DND-41 (cell line): Measurements from ENCODE around the gene VENTX.

Experiments
- ATAC-seq: fragments of 200-7000 bp; cut with Tn5 transposase; 3 replicates; pipeline ENCODE4 v1.9.1; 2021; ENCODE audit warnings: low read depth; ENCODE audit not compliant: insufficient read depth
- DNase-seq: peaks from one replicate; pipeline ENCODE4 v3.0.0-alpha.2; 2020
- H2AFZ ChIP-seq: 2 replicates; pipeline ENCODE4 v1.6.0; 2012; ENCODE audit warnings: low read depth, low read length
- H3K27ac ChIP-seq: 2 replicates; pipeline ENCODE4 v1.5.1; 2012; ENCODE audit warnings: low read length, inconsistent platforms
- H3K27me3 ChIP-seq: fragments of 200-600 bp; sonication (generic); 2 replicates; pipeline ENCODE4 v1.6.0; 2012; ENCODE audit warnings: low read length, mild to moderate bottlenecking, inconsistent platforms; ENCODE audit not compliant: insufficient read depth, poor library complexity
- H3K36me3 ChIP-seq: 2 replicates; pipeline ENCODE4 v1.5.1; 2012; ENCODE audit warnings: low read length, inconsistent platforms; ENCODE audit not compliant: insufficient read depth
- H3K4me1 ChIP-seq: 2 replicates; pipeline ENCODE4 v1.5.1; 2012; ENCODE audit warnings: mild to moderate bottlenecking, low read length; ENCODE audit not compliant: insufficient read depth
- H3K4me2 ChIP-seq: 2 replicates; pipeline ENCODE4 v1.6.0; 2012; ENCODE audit warnings: mild to moderate bottlenecking, moderate library complexity, low read length, inconsistent platforms; ENCODE audit not compliant: insufficient read depth
- H3K4me3 ChIP-seq, 2 experiments: fragments of 200-600 bp in 1 of 2; shearing (Covaris generic) in 1 of 2; 2 replicates each; pipeline ENCODE4 v1.5.1; 2012 to 2016; ENCODE audit warnings: inconsistent platforms in 2 of 2, low read length in 2 of 2, mild to moderate bottlenecking in 2 of 2, low read depth in 1 of 2, moderate library complexity in 1 of 2
- H3K79me2 ChIP-seq: 2 replicates; pipeline ENCODE4 v1.6.0; 2012; ENCODE audit warnings: low read length, inconsistent platforms; ENCODE audit not compliant: insufficient read depth
- H3K9ac ChIP-seq: 2 replicates; pipeline ENCODE4 v1.6.0; 2012; ENCODE audit warnings: low read depth, mild to moderate bottlenecking, inconsistent platforms, low read length, moderate library complexity
- H3K9me3 ChIP-seq: 2 replicates; pipeline ENCODE4 v1.5.1; 2012; ENCODE audit warnings: low read length, moderate library complexity, mild to moderate bottlenecking, inconsistent platforms; ENCODE audit not compliant: insufficient read depth, severe bottlenecking
- H4K20me1 ChIP-seq: 2 replicates; pipeline ENCODE4 v1.6.0; 2012; ENCODE audit warnings: low read length; ENCODE audit not compliant: insufficient read depth
- CTCF ChIP-seq: IDR thresholded peaks from 2 replicates; pipeline ENCODE4 v1.5.1; 2012; ENCODE audit warnings: borderline replicate concordance, low read length, moderate library complexity, mild to moderate bottlenecking; ENCODE audit not compliant: poor library complexity, severe bottlenecking; ENCODE audit errors: extremely low read depth
- EZH2 ChIP-seq: IDR thresholded peaks from 3 replicates; pipeline ENCODE4 v1.6.1; 2012; ENCODE audit warnings: borderline replicate concordance, low read depth, mild to moderate bottlenecking, moderate library complexity, low read length, inconsistent platforms; ENCODE audit not compliant: severe bottlenecking

Gene VENTX

GRCh38 chr10:133257489-133258065 is 19.9 kb downstream of the VENTX start:
- ATAC-seq, result no peak
- Histone ChIP-seq H3K9me3 (no peaks in the 10 kb centered on the region), H3K4me2 (no peak overlapping the region), H3K4me3 (no peak overlapping the region), H3K27ac (peak overlapping the region; percentile 41; the same call in 1 of the 2 replicates), H3K27me3 (no peaks in the 10 kb centered on the region), H3K4me1 (peaks cover 34% of the 10 kb centered on the region), H3K79me2 (no peaks in the 10 kb centered on the region), H2AFZ (no peak overlapping the region), H3K36me3 (no peaks in the 10 kb centered on the region), H3K9ac (no peak overlapping the region), H4K20me1 (peaks cover 34% of the 10 kb centered on the region)
- TF ChIP-seq CTCF (peak; percentile 20), EZH2 (no peak)
- DNase-seq, result no peak

- no peak for TF ChIP-seq CTCF
- no peak overlapping the region for H2AFZ ChIP-seq
- peak overlapping the region; percentile 41 for H3K27ac ChIP-seq
- DNase-seq (peak; percentile 38), ATAC-seq (no peak; the same call in 2 of the 3 replicates)
- H3K79me2 ChIP-seq, result no peaks in the 10 kb centered on the region
- no peaks in the 10 kb centered on the region for H3K36me3 ChIP-seq
- peak overlapping the region; percentile 32 for H3K9ac ChIP-seq
- peaks cover 34% of the 10 kb centered on the region for H3K4me1 ChIP-seq
- H3K4me3 ChIP-seq, result 0 out of 4 replicates have a peak overlapping the region, but pooled peaks of 1 of the 2 experiments have one; percentile 14
- no peaks in the 10 kb centered on the region for H3K9me3 ChIP-seq
- H3K27me3 ChIP-seq, result no peaks in the 10 kb centered on the region
- peak overlapping the region; percentile 45 for H3K4me2 ChIP-seq
- H4K20me1 ChIP-seq, result peaks cover 34% of the 10 kb centered on the region
Measured at GRCh38 chr10:133258066-133258817, 20.6 kb downstream of the VENTX start.

GRCh38 chr10:133258818-133259601 is 21.4 kb downstream of the VENTX start:
- ATAC-seq, result peak; percentile 84
- peak; percentile 93 for DNase-seq
- no peaks in the 10 kb centered on the region for H3K9me3 ChIP-seq
- H4K20me1 ChIP-seq, result peaks cover 34% of the 10 kb centered on the region
- H3K4me1 ChIP-seq, result peaks cover 34% of the 10 kb centered on the region
- peak; percentile 48 for TF ChIP-seq CTCF
- no peak for TF ChIP-seq EZH2
- H3K9ac ChIP-seq, result peak overlapping the region; percentile 32
- peak overlapping the region; percentile 45 for H3K4me2 ChIP-seq
- H2AFZ ChIP-seq, result no peak overlapping the region
- H3K27me3 ChIP-seq, result no peaks in the 10 kb centered on the region
- H3K79me2 ChIP-seq, result no peaks in the 10 kb centered on the region
- H3K27ac ChIP-seq, result peak overlapping the region; percentile 41
- no peaks in the 10 kb centered on the region for H3K36me3 ChIP-seq
- H3K4me3 ChIP-seq, result 0 out of 4 replicates have a peak overlapping the region, but pooled peaks of 1 of the 2 experiments have one; percentile 14
